ENCODE results near the gene HIVEP3.

The HIVEP3 gene

DNA sequence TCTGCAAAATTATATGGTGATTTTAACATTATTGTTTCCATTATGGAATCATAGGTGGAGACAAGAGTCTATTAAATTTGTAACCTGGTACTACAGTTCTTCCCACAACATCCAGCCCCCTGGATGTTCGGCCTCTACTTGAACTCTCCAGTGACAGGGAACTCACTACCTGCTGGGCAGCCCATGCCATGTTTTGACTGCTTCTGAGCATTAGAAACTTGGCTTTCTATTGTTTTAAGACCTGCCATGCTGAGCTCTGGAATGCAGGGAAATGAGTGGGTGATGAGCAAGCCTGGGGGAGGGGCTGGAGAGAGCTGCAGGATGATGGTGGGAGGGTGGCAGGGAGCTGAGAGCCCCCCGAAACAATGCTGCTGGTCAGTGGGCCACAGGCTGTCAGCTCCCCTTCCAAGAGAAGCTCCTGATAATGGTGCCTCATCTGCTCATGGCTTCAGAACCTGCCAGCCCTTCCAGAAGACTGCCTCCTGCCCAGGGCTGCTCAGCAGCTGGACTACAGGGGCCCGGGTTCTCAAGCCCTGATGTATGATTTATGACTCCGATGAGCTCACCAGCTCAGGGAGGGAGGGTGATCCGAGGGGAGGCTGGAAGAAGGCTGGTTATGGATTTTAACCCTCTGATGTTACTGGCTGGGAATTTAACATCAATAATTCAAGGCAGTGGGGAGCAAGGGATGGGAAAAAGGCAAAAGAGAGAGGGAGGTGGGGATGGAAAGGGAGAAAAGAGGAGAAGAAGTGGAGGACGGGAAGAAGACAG is 205.0 kb downstream of the HIVEP3 start:
- H3K4me3 ChIP-seq (ENCODE audit: low read depth, low read length): no peak overlapping the region
- TF ChIP-seq, protein P1, sequence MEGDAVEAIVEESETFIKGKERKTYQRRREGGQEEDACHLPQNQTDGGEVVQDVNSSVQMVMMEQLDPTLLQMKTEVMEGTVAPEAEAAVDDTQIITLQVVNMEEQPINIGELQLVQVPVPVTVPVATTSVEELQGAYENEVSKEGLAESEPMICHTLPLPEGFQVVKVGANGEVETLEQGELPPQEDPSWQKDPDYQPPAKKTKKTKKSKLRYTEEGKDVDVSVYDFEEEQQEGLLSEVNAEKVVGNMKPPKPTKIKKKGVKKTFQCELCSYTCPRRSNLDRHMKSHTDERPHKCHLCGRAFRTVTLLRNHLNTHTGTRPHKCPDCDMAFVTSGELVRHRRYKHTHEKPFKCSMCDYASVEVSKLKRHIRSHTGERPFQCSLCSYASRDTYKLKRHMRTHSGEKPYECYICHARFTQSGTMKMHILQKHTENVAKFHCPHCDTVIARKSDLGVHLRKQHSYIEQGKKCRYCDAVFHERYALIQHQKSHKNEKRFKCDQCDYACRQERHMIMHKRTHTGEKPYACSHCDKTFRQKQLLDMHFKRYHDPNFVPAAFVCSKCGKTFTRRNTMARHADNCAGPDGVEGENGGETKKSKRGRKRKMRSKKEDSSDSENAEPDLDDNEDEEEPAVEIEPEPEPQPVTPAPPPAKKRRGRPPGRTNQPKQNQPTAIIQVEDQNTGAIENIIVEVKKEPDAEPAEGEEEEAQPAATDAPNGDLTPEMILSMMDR (IDR thresholded peaks at IDR 0.05; ENCODE audit: low read depth, low read length): no peak

DNA sequence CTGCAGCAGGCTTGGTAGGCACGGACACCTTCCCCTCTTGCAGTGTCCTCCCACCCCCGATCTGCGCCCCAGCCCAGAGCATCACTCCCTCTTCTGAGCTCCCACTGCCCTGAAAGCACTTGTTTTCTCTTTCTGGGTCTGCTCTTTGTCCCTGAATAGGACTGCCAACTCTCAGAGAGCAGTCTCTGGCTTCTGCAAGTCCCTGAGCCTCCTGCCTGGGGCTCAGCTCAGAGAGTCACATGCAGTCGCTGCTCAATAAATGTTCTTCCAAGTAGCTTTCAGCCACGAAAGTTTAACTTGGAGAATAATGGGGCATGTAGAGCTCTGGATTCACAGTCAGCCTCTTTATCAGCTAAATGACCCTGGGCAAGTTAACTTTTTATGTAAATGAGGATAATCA is 205.6 kb downstream of the HIVEP3 start:
- no peak overlapping the region for H3K4me3 ChIP-seq (ENCODE audit: low read depth, low read length)
- TF ChIP-seq, protein P1 (IDR thresholded peaks at IDR 0.05; ENCODE audit: low read depth, low read length): no peak

DNA sequence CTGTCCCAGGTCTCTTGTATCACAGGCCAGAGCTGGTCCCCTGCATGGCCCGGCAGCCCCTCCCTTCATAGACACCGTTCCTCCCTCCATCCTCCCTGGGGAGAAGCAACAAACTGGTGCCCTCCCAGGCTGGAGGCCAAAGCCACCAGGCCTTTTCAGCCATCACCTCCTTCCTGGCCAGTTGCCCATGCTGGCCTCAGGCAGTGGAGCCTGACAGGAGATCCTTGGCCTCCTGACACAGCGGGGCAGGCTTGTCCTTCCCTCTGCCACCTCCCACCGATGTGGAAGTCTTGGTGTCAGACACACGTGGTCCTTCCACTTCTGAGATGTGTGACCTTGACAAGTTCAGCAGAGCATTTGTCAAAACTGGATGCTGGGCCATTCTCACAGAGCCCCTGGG is 206.0 kb downstream of the HIVEP3 start:
- TF ChIP-seq, protein P1 (IDR thresholded peaks at IDR 0.05; ENCODE audit: low read depth, low read length): no peak

DNA sequence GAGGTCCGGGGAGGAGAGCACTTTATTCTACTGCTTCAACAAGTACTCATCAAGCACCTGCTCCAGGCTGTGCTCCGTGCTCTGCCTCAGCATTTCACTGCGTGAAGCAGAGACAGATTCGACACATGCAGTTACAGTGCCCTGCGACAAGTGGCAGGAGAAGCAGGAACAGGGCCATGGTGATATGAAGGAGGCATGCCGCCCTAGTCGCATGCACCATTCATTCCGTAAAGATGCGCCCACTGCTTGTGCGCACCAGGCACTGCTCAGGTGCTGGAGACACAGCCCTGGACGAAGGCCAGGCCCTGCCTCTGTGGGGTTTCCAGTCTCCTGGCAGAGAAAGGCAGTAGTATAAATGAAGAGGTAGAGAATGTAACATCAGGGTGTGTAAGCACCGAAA is 206.6 kb downstream of the HIVEP3 start:
- H3K4me3 ChIP-seq (ENCODE audit: low read depth, low read length): no peak overlapping the region
- TF ChIP-seq, protein P1 (IDR thresholded peaks at IDR 0.05; ENCODE audit: low read depth, low read length): no peak

More for the DNA sequence above, 206.0 kb downstream of the HIVEP3 start:
- H3K4me3 ChIP-seq (ENCODE audit: low read depth, low read length): no peak overlapping the region

DNA sequence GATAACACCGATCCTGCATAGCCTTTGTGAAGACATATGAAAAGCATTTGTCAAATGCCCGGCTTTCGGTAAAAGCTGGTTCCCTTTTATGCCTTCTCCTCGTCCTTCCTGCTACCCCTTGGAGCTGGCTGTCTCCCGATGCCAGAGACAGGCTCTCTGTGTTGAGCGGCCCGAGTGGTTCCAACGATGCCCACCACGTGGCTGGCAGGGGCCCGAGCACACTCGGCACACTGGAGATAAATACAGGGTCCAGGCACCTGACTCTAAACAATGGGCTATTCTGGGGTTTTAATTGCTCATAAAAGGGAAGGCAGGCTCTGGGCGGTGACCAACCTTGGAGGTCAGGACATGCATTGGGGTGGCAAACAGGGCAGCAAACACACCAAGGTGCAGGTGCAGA is 207.1 kb downstream of the HIVEP3 start:
- no peak overlapping the region for H3K4me3 ChIP-seq (ENCODE audit: low read depth, low read length)
- TF ChIP-seq, protein P1 (IDR thresholded peaks at IDR 0.05; ENCODE audit: low read depth, low read length): no peak

DNA sequence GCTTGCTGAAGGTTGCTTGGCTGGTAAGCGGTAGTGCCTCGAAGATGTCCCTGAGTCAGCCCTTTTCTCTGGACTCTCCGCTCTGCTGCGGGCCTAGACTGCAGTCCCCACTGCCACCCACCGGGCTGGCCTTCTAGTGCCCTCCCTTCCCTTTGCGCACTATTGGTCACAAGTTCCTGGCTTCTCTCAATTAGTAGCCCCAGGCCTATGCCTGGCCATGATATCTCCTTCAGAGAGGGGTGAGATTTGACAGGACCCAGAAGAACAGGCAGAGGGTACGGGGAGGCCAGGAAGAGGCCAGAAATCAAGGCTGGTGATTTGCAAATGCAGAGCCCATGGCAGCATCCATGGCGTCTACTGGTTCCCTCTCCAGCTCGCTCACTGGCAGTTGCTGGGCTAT is 207.7 kb downstream of the HIVEP3 start:
- TF ChIP-seq, protein P1 (IDR thresholded peaks at IDR 0.05; ENCODE audit: low read depth, low read length): no peak
- no peak overlapping the region for H3K4me3 ChIP-seq (ENCODE audit: low read depth, low read length)

DNA sequence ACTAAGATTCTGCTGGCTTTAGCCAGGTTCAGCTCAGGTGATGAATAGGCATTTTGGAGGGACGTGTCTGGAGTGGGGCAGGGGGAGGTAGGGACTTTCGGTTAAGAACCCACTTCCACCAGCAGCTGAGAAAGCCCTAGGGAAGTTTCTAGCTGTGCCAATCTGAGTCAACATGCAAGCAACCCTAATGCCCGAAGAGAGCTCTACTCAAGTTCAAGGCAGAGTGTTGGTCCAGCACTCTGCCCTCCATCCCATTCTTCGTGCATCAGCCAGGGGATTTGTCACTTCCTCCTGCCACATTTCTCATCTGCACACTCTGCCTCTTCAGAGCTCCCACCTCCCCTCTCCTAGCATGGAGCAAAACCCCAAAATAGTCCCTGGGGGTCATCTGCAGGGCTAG is 208.8 kb downstream of the HIVEP3 start:
- TF ChIP-seq, protein P1 (IDR thresholded peaks at IDR 0.05; ENCODE audit: low read depth, low read length): no peak
- H3K4me3 ChIP-seq (ENCODE audit: low read depth, low read length): no peak overlapping the region

Measured in WI38 (cell line).